Posterior cingulate gyrus (tissue), 11 donors: Measurements from ENCODE around the gene ADAMTS8.
A peak's percentile ranks its signal among the peaks of the same experiment; 100 is the strongest.

Experiments
- DNase-seq, 10 donors: peaks; one replicate each; pipeline versions ENCODE4 v3.0.0 to v3.0.0-alpha.2; 2020 to 2021; ENCODE audit warnings: mixed read lengths in 3 of 10
- intact Hi-C: fragments of 100-400 bp; cut with DNase I; formaldehyde crosslinking; loops from one replicate; pipeline ENCODE4 v1.15.1; 2023

The ADAMTS8 gene

DNA sequence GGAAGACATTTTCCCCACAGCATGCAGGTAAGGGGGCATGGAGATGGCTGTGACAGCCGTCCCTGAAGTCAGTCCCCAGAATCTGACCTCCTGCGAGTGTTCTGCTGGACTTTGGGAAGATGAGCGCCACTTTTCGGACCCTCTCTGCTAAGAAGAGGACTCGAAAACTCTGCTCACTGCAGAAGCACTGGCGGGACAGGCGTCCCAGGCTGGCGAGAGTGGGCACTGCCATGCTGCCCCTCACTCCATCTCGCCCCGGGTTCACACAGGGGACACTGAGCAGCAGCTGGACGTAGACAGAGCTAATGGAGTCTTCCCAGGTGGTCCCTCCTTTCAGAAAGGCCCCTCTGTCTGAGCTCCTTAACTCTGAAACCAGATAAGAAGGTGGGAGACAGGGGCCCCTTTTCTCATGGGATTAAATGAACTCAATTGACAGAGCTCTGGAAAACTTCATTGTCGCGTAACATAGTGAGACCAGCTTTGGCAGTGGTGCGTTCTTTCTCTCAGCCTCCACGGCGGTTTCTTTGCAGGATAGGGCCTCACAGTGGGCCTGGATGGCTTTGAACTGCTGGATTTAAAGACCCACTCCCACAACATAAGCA lies 4.8 kb downstream of the ADAMTS8 start:
- intact Hi-C loops, result no loop called here
- DNase-seq, result peak in 2 of 10 donors; percentile 59 to 61

DNA sequence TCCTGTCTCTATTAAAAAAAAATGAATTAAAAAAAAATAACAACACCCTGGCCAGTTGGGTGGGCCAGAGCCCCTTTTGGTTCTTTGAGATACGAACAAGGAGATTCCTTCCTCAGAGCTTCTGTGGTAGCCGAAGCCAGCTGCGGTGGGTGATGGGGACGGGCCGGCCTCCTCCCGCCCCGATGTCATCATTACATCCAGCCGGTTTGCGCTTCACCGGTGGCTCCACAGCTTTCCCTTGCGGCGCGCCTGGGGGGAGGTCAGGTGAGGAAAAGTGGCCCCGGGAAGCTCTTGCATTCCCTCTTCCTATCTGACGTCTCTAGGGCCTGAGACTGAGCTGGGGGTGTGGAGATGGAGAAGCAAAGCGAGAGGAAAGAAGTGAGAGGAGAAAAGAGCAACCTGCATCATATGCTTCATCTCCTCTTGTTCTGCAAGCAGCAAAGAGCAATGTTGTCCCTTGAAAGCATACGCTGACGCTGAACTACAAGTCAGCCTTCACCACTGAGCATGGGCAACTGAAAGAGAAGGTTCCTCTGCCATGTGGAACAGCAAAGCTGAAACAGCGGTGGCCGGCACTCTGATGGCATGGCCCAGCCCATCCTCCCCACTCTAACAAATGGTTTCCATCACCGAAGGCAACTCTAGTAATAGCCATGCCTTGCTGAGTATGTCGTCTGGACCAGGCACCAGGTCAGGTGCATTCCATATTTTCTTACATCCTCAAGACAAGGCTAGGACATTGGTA lies 6.0 kb downstream of the ADAMTS8 start:
- intact Hi-C loops, result no loop called here
- peak in 3 of 10 donors; percentile 44 to 80 (median 59) for DNase-seq

DNA sequence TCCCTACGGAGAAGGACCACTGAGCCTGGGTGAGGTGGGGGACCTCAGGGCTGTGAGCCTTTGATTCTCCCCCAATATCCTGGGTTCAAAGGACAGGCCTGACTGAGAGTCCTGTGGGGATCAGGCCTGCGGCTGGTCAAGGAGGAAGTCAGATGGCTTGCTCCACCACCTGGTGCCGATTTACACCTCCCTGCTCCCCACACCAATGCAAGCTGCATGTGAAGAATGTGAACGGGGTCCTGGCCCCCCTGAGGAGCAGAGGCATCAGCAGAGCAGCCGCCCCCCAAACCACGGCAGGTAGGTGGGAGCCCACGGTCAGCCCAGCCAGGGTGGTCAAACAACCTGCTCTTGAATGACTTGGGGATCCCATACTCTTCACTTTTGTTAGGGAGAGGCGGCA lies 6.7 kb downstream of the ADAMTS8 start:
- peak in 3 of 10 donors; percentile 37 to 47 (median 43) for DNase-seq
- intact Hi-C loops, result no loop called here

DNA sequence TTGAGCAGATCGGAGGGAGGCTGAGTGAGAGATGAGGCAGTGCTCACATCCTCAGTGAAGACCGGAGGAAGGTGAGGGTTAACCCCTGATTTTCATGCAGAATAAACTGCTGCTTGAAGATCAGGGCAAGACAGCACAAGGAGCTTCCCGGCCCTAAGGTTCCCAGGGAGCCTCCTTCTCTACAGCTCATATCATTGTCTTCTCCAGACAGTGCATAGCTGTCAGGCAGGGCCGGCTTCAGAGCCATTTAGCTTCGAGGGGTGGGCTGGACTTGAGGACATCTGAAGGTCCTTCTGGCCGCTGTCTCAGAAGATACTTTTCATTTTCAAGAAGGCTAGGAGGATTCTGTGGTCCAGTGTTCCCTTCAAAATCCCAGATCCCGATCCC lies 7.2 kb downstream of the ADAMTS8 start:
- DNase-seq, result peak in 2 of 10 donors; percentile 50 to 68
- intact Hi-C loops, result no loop called here

DNA sequence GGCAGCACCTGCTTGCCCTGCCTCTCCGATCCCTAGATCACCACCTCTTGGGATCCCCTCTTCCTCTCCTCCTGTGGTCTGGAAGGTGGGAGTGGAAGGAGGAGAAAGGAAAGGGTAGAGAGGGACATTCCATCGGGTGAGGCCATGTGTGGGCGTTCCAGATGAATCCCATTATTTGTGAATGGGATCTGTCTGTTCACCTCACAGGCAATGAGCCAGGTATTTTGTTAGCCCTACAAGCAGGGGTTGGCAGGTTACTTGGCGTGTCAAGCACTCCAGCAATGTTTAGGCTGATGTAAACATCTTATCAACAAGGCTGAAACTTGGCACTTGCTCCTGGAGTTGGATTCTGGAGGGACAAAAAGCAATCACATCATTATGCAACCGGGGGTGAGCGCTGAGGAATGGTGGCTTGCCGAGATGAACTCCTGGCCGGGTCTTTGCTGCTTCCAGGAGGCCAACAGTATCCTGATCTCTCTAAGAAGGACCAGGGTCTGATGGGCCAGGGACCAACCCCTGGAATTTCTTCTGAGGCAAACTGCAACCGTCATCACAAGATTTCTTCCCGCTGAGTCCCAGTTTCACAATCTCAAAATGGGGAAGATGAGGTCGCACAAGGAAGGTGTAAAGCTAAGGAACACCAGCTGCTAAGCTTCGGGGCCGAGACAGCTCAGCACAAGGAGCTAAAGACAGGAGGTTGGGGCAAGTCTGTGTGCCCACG lies 7.8 kb downstream of the ADAMTS8 start:
- peak in 4 of 10 donors; percentile 46 to 80 (median 72) for DNase-seq
- intact Hi-C loops, result no loop called here

DNA sequence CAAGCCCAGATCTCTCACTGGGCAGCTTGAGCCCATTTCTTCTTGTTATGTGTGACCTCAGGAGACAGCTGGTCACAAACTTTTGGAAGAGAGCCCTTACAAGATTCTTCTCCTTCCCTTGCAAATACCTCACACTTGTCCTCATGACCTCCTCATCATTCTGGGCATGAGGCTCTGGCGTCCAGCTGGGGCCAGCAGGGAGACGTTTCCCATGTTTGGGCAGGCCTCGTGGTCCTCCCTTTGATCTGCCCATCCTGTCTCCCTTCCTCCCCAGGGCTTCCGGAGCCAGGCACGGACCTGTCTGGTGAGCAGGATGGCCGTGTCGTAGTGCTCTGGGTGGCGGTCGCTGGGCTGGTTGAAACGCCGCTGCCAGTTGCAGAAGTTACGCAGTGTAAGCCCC lies 9.7 kb downstream of the ADAMTS8 start:
- intact Hi-C loops, result no loop called here
- peak in 3 of 10 donors; percentile 35 to 73 (median 64) for DNase-seq

DNA sequence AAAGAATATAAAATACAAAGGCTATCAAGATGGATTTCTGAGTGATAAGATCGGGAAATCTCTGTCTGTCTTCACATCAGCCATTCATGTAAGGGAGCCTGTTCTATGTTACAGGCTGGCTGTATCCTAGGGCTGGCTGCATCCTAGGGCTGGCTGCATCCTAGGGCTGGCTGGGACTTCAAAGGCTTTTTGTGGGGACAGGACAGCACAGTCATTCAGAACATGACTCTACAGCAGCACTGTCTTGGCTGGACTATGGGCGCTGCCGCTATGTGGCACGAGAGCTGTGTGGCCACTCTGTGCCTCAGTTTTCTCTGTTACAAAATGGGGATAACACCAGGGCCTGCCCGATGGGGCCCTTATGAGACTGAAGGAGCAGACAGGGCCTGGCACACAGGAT lies 10.2 kb downstream of the ADAMTS8 start:
- intact Hi-C loops, result no loop called here

DNA sequence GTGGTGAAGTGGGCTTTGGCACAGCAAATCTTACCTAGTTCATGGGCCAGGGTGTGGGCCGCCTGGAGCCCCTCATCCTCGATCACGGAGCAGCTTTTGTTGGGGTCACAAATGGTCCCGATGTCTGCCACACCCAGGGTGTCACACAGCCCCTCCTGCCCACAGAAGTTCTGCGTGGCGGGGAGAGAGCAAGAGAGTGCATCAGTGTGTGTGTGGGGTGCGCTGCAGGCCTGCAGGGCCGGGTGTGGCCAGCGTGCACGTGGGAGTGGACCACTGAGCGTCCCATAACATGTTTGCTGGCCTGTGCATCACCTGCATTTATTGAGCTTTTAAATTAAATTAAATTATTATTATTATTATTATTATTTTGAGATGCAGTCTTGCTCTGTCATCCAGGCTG lies 11.5 kb downstream of the ADAMTS8 start:
- intact Hi-C loops, result no loop called here
- peak in 2 of 10 donors; percentile 42 to 75 for DNase-seq

More for the DNA sequence above, 10.2 kb downstream of the ADAMTS8 start:
- peak in 7 of 10 donors; percentile 53 to 96 (median 66) for DNase-seq

DNA sequence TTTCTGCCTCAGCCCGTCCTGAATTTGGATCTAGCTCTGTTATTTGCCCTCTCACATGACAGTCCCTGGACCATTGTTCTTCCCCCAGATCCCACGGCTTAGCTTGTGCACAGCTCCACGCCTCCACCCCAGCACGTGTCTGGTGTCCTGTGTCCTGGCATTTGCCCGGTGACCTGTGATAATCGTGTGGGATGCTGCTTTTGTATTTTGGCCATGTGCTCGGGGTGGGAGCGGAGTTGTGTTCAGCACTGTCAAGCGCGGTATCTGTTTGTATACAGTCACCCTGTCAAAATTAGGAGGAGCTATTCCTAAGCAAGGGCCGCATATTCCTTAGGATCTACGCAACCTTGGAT lies 11.9 kb downstream of the ADAMTS8 start:
- intact Hi-C loops, result no loop called here
- DNase-seq, result peak in 2 of 10 donors; percentile 46 to 66

DNA sequence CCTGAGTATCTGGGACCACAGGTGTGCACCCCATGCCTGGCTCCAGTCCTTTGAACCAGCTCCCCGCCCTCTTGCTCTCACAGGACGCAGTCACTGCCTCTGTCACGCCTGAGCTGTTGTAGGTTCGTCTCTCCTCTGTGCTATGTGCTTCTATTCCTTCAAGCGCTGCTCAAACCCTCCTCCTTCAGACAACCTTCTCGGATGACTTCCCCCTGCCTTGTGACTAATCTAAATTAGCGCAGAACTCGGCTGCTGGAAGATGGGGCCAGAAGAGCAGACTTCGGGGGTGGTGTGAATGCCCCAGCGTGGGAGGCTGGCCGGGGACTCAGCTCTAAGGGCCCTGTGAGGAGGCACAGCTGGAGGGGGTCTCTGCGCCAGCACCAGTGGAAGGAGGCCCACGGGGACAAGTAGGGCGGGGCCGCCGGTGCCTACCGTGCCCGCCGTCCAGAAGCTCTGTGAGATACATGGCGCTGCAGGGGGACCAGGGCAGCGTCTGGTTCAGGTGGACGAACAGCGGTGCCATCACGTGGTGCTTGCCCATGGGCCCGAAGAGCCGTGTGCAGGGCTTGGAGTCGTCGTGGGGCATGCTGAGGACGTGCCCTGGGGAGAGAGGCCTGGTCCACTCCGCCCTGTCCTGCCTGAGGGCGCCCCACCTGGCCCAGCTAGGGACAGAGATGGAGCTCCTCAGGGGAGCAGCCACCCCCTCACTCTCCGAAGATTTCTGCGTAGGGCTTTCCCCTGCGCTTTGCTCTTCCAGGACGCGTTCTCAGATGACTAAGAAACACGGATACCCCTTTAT lies 12.5 kb downstream of the ADAMTS8 start:
- peak in 2 of 10 donors; percentile 62 to 83 for DNase-seq
- intact Hi-C loops, result no loop called here

DNA sequence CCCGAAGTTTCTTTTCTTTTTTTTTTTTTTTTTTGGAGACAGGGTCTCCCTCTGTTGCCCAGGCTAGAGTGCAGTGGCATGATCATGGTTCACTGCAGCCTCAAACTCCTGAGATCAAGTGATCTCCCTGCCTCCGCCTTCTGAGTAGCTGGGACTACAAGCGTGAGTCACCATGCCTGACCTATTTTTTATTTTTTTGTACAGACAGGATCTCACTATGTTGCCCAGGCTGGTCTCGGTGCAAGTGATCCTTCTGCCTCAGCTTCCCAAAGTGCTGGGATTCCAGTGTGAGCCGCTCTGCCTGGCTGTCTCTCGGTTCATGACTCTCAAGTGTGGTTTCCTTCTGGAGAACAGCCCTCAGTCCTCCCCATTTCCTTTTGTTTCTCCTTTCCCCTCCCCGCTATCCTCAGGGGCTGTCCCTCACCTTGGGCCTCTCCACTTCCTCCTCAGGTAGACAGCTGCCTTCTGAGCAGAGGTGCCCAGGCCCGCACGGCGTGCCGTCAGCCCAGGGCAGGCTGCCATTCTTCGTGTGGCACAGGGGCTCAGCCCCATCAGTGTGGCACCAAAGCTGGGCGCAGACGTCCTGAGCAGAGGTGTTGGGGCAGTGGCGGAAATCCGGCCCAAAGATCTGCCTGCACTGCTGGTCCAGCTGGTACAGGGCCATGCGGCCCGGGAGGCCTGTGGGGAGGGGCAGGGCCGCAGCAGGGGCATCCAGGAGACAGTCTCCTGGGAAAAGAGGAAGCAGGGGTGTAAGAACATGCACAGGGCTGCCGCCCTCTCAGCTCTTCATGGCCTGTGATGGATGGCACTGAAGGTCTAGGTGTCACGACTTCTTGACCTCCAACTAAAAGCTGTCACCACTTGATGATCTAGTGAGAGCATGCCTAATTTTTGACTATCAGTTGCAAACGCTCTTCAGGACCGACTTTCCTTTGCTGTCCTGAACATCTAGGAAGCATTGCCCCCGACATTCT lies 14.0 kb downstream of the ADAMTS8 start:
- intact Hi-C loops, result no loop called here
- peak in 2 of 10 donors; percentile 46 to 80 for DNase-seq

DNA sequence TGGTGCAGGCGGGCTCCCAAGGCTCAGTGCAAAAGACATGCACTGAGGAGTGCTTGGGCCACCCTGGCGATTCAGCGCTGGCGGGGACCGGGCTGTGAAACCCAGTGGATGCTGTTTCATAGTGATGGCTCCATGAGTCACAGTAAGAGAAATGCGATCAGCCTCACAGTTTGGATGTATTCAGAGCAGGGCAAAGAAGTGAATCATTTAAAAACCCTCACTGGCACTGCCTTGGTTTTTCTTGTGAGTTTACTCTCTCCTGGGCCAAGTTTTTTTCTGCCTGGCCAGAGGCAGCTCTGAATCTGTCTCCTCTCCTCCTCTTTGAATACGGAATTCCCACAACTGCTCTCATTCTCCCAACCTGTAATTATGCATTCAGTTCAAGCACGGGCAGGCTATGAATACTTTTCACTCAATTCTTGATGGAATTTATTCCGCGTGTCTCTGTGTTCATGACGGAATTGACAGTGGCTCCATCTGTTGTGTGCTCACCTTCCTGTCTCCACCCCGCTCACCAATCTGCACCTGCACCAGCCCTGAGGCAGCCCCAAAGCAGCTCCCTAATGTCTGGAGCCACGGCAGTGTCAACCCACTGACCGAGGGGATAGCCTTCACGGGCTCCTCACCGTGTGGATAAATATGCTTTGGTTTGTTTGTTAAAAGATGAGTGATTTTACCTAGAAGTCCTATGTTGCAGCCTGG lies 14.9 kb downstream of the ADAMTS8 start:
- DNase-seq, result peak in 5 of 10 donors; percentile 56 to 93 (median 76)
- intact Hi-C loops, result no loop called here

DNA sequence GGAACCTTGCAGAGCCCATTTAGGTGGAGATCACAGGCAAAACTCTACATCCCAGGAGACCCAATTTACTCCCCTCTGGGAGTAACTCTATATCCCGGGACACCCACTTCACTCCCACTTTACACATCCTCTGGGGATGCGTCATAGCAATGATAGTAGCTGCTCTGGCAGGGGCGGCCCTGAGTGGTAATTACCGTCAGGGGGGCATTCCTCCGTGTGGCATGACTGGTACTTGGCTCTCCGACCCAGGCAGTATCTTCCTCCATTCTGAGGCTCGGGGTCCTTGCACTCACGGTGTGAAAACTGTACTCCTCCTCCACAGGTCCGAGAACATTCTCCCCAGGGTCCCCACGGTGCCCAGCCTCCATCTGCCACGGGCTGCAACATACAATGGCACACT lies 17.2 kb downstream of the ADAMTS8 start:
- DNase-seq, result peak in 2 of 10 donors; percentile 37 to 55
- intact Hi-C loops, result no loop called here

DNA sequence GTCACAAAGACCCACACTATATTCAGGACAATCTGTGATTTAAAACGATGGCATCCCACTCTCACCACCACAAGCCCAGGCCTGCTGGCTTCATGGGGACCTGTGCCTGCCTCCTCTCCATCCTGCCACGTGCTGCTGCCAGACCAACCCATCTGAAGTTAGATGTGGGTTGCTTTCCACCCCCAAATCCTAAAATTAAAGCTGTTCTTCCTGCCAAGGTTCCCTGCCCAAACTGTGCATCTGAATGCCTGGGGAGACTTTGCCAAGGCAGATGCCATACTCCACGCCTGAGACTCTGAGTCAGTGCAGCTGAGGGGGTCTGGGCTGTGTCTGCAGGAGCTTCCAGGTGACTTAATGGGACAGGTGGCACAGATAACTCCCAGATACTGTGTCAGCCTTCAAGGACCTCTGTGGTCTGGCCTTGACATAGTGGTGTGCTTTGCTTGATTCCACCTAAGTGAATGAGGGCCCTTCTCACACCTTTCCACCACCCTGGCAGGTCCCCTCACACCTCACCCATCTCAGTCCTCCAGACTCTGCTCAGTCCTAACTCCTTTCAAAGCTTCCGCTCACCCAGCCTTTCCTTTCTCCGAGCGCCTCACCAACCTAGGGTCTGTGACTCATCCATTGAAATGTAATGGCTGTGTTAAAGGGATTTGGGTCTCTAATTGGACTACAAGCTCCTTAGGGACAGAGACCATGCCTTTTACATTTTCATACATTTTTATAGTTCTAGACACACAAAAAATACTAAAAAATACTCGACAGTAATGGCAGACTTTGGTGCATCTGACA lies 18.6 kb downstream of the ADAMTS8 start:
- intact Hi-C loops, result no loop called here
- DNase-seq, result peak in 8 of 10 donors; percentile 43 to 94 (median 71)

DNA sequence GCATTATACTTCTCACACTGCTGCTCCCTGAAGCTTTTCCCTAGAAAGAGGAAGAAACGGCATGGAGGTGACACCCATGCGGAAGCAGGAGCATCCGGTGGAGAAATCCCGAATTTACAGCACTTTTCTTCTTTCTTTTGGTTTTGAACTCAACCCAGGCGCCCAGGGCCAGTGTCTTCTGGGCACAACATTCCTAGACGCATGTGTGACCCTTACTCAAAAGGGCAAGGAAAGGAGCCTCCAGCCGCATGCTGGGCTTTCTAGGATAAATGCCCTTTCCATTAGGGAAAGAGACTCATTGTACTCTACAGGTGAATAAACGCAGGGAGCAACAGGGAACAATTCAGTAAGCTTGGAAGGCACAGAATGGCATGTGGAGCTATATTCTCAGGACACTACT lies 19.5 kb downstream of the ADAMTS8 start:
- peak in 1 of 10 donors; percentile 52 for DNase-seq
- intact Hi-C loops, result no loop called here

DNA sequence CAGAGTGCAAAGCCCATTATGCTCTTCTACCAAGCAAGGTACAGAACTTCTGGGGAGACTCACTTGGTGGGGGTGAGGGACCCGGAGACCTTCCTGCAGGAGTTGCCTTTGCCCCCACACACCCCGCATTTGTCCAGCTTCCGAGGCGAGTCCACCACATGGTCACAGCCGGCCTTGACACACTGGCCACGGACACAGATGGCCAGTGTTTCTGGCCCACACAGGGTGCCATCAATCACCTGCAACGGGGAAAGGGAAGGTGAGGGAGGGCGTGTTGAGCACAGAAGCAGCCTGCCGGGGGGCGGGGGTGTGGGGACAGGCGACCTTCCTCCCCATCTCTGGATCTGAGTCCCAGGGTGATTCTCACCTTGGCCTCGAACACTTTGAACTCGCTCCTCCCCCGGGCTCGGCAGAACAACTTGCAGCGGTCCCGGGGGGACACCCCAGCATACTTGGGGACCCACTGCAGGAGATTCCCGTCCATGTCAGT lies 20.0 kb downstream of the ADAMTS8 start:
- intact Hi-C loops, result no loop called here
- peak in 2 of 10 donors; percentile 41 to 63 for DNase-seq

DNA sequence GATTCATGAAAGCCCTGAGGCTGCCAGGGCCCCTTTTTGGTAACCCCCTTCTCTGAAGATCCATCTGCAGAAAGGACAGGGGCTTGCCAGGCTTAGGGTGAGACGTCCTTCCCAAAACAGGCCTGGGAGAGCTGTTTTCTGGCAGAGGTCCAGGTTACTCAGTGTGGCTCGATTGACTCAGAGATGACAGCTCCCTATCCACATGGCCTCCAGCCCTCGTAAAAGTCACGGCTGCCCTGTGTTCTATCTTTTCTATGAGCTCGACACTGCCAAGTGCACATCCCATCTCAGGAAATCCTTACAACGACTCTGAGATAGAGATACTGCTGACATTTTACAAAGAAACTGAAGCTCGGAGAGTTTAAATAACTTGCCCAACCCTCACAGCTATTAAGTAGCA lies 20.4 kb downstream of the ADAMTS8 start:
- intact Hi-C loops, result no loop called here
- DNase-seq, result peak in 1 of 10 donors; percentile 77

DNA sequence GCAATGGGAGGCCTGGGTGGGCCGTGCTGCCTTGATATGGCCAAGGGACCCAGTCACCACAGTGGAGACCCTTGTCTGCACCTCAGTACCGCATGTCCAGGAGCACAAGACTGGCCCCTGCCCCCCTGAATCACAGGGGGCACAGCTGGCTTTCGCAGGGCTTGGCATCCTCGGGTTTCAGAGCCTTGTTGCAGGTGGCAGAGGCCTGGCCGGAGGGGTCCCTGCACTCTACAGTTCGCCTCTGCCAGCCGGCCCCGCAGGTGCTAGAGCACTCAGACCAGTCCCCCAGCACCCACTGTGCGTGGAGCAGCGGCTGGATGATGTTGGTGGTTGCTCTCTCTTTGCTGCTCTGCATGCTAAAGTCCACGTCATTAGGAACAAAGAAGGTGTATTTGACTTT lies 23.0 kb downstream of the ADAMTS8 start:
- intact Hi-C loops, result no loop called here
- DNase-seq, result peak in 1 of 10 donors; percentile 77
